SK-N-SH (cell line): Measurements from ENCODE around the gene GGACT. TPM values are rescaled to one million over a fixed set of nuclear protein-coding genes. Genes with fewer than 3 reads are reported as not detected.

Source experiments
- CTCF ChIA-PET: fragments of 300-600, 350-600 bp; formaldehyde crosslinking; extraction: SDS; loops from one replicate; lab custom pipeline; 2021; lab: Yijun Ruan, JAX
- POLR2A ChIA-PET: fragments of 350-600 bp; sonication (Branson Sonifier 250); formaldehyde crosslinking; extraction: SDS; loops from one replicate; lab custom pipeline; 2020; ENCODE audit warnings: antibody characterized with exemption, inconsistent platforms; lab: Yijun Ruan, JAX
- DNase-seq: peaks from one replicate; pipeline ENCODE4 v3.0.0; 2012
- H2AFZ ChIP-seq: fragments of 200-600 bp; sonication (generic); 2 replicates; pipeline ENCODE4 v1.8.1; 2016; ENCODE audit warnings: antibody characterized with exemption, mild to moderate bottlenecking, low read depth
- H3F3A ChIP-seq: fragments of 200-600 bp; sonication (generic); replicated peaks from 2 replicates; pipeline ENCODE3; 2016; ENCODE audit warnings: antibody characterized with exemption, mild to moderate bottlenecking; ENCODE audit not compliant: insufficient read depth
- H3K27ac ChIP-seq, 2 experiments: fragments of 200-500 bp in 1 of 2; fragments of 200-600 bp in 1 of 2; sonication (Bioruptor generic) in 1 of 2; sonication (generic), shearing (Covaris generic) in 1 of 2; 2 replicates each; pipeline versions ENCODE4 v1.5.1 to v1.6.1; 2014 to 2016; ENCODE audit warnings: low read depth in 2 of 2, inconsistent platforms in 1 of 2, low read length in 1 of 2, mild to moderate bottlenecking in 1 of 2, mixed read lengths in 1 of 2
- H3K27me3 ChIP-seq: fragments of 200-600 bp; sonication (generic), shearing (Covaris generic); 2 replicates; pipeline ENCODE4 v1.6.1; 2016; ENCODE audit warnings: mixed run types; ENCODE audit not compliant: insufficient read depth
- H3K36me3 ChIP-seq, 2 experiments: fragments of 200-500 bp in 1 of 2; fragments of 200-600 bp in 1 of 2; sonication (Bioruptor generic) in 1 of 2; sonication (generic) in 1 of 2; replicated peaks in 1 of 2; 2 replicates each; pipeline versions ENCODE3 to v1.5.1; 2014 to 2016; ENCODE audit warnings: low read length in 1 of 2, mild to moderate bottlenecking in 1 of 2; ENCODE audit not compliant: insufficient read depth in 2 of 2, control insufficient read depth in 1 of 2
- H3K4me1 ChIP-seq, 2 experiments: fragments of 200-500 bp in 1 of 2; fragments of 200-600 bp in 1 of 2; sonication (Bioruptor generic) in 1 of 2; sonication (generic), shearing (Covaris generic) in 1 of 2; 2 replicates each; pipeline versions ENCODE4 v1.5.1 to v1.6.1; 2014 to 2016; ENCODE audit warnings: low read depth in 1 of 2, low read length in 1 of 2, mixed run types in 1 of 2; ENCODE audit not compliant: insufficient read depth in 2 of 2, control insufficient read depth in 1 of 2
- H3K4me2 ChIP-seq: fragments of 200-600 bp; sonication (generic), shearing (Covaris generic); 2 replicates; pipeline ENCODE4 v1.6.1; 2017; ENCODE audit warnings: mixed run types
- H3K4me3 ChIP-seq, 2 experiments: fragments of 200-500 bp in 1 of 2; fragments of 200-600 bp in 1 of 2; sonication (Bioruptor generic) in 1 of 2; sonication (generic), shearing (Covaris generic) in 1 of 2; 2 replicates each; pipeline versions ENCODE4 v1.5.1 to v1.8.1; 2014 to 2016; ENCODE audit warnings: low read depth in 2 of 2, inconsistent platforms in 1 of 2, low read length in 1 of 2, mild to moderate bottlenecking in 1 of 2, mixed read lengths in 1 of 2, moderate library complexity in 1 of 2
- H3K79me2 ChIP-seq: fragments of 200-600 bp; sonication (generic); 2 replicates; pipeline ENCODE4 v1.8.1; 2017; ENCODE audit warnings: mild to moderate bottlenecking; ENCODE audit not compliant: insufficient read depth
- H3K9ac ChIP-seq: fragments of 200-600 bp; sonication (generic); 2 replicates; pipeline ENCODE4 v1.6.1; 2017; ENCODE audit warnings: mixed run types
- H3K9me2 ChIP-seq: fragments of 200-600 bp; sonication (generic); 2 replicates; pipeline ENCODE4 v1.6.1; 2017; ENCODE audit warnings: mixed run types
- H3K9me3 ChIP-seq: fragments of 200-600 bp; sonication (generic); 2 replicates; pipeline ENCODE4 v1.6.1; 2017; ENCODE audit warnings: mixed run types, mild to moderate bottlenecking, moderate library complexity
- H4K20me1 ChIP-seq: fragments of 200-600 bp; sonication (generic); 2 replicates; pipeline ENCODE4 v1.6.1; 2017; ENCODE audit warnings: mild to moderate bottlenecking, mixed run types; ENCODE audit not compliant: insufficient read depth
- ELF1 ChIP-seq: IDR thresholded peaks from 2 replicates; pipeline ENCODE4 v1.4.0; 2012
- EZH2phosphoT487 ChIP-seq: fragments of 200-600 bp; sonication (generic); IDR thresholded peaks from 2 replicates; pipeline ENCODE4 v1.6.1; 2017; ENCODE audit warnings: low read depth, mixed run types, mild to moderate bottlenecking, antibody characterized with exemption, moderate library complexity, borderline replicate concordance
- IRF3 ChIP-seq: fragments of 150-350 bp; IDR thresholded peaks from 2 replicates; pipeline ENCODE4 v1.6.1; 2016; ENCODE audit warnings: mild to moderate bottlenecking, low read depth, low read length
- JUND ChIP-seq: IDR thresholded peaks from 2 replicates; pipeline ENCODE4 v1.4.0; 2012
- MXI1 ChIP-seq: IDR thresholded peaks from 2 replicates; pipeline ENCODE4 v1.6.1; 2012; ENCODE audit warnings: mild to moderate bottlenecking, low read depth, low read length, improper control_type of control experiment
- RAD21 ChIP-seq: IDR thresholded peaks from 2 replicates; pipeline ENCODE4 v1.6.1; 2012; ENCODE audit warnings: mild to moderate bottlenecking, low read length
- RCOR1 ChIP-seq: fragments of 150-350 bp; IDR thresholded peaks from 2 replicates; pipeline ENCODE4 v1.6.1; 2017; ENCODE audit warnings: antibody characterized with exemption, low read length
- REST ChIP-seq: IDR thresholded peaks from 2 replicates; pipeline ENCODE4 v1.6.1; 2012; ENCODE audit warnings: mild to moderate bottlenecking, low read depth, low read length, moderate library complexity
- RFX5 ChIP-seq: IDR thresholded peaks from 2 replicates; pipeline ENCODE4 v1.6.1; 2012; ENCODE audit warnings: mild to moderate bottlenecking, improper control_type of control experiment, low read length
- RXRA ChIP-seq: IDR thresholded peaks from 2 replicates; pipeline ENCODE4 v1.4.0; 2012; ENCODE audit warnings: low read depth, mild to moderate bottlenecking, borderline replicate concordance
- TAF1 ChIP-seq: IDR thresholded peaks from 2 replicates; pipeline ENCODE4 v1.6.1; 2012; ENCODE audit warnings: low read depth, mild to moderate bottlenecking, low read length, moderate library complexity, borderline replicate concordance
- TCF12 ChIP-seq: IDR thresholded peaks from 2 replicates; pipeline ENCODE4 v1.4.0; 2012
- TEAD4 ChIP-seq: IDR thresholded peaks from 2 replicates; pipeline ENCODE4 v1.4.0; 2012; ENCODE audit warnings: mild to moderate bottlenecking, borderline replicate concordance; ENCODE audit not compliant: insufficient read depth
- YY1 ChIP-seq: IDR thresholded peaks from 2 replicates; pipeline ENCODE4 v1.4.0; 2012; ENCODE audit warnings: low read depth, mild to moderate bottlenecking
- whole genome bisulfite sequencing: methylation state at CpG from one replicate; pipeline ENCODE4 v1.1.6; 2017; ENCODE audit warnings: low lambda C conversion rate; 5-methylcytosine and 5-hydroxymethylcytosine counted together
- polyA plus RNA-seq, 3 experiments: library from polyadenylated mRNA; depleted of rRNA; stranded (reverse); fragments of >200 nt; gene quantifications; 2 replicates each; pipeline ENCODE4 v1.2.3, GENCODE V29; 2012
- TF ChIP-seq, protein P1 (sequence below): fragments of 200-600 bp; sonication (generic); IDR thresholded peaks from 2 replicates; pipeline ENCODE4 v1.6.1; 2017; ENCODE audit warnings: antibody characterized with exemption, mild to moderate bottlenecking, moderate library complexity

The GGACT gene
- polyA plus RNA-seq, 1 of the 3 experiments (the other 2 are of a cell fraction): 7.1 TPM

- Histone ChIP-seq H3F3A (no peaks in the 10 kb centered on the region), H3K4me2 (no peak overlapping the region), H3K27ac (no peak overlapping the region), H4K20me1 (no peaks in the 10 kb centered on the region), H3K9me3 (no peaks in the 10 kb centered on the region), H3K79me2 (no peaks in the 10 kb centered on the region), H3K9ac (no peak overlapping the region), H3K27me3 (no peaks in the 10 kb centered on the region), H3K4me1 (no peaks in the 10 kb centered on the region), H3K36me3 (peaks cover 0 to 5% of the 10 kb centered on the region in 2 experiments), H3K4me3 (no peak overlapping the region), H2AFZ (no peak overlapping the region), H3K9me2 (no peaks in the 10 kb centered on the region)
- POLR2A ChIA-PET: no interaction called here
- WGBS: 88% methylated on average over 5 of the region's 5 CpGs
- DNase-seq: no peak
- CTCF ChIA-PET: no interaction called here
- TF ChIP-seq IRF3 (no peak), TAF1 (no peak), MXI1 (no peak), JUND (no peak), ELF1 (no peak), EZH2phosphoT487 (no peak), RCOR1 (no peak), REST (no peak), RXRA (no peak), TCF12 (no peak), YY1 (no peak), TEAD4 (no peak), RAD21 (no peak), RFX5 (no peak)
- TF ChIP-seq, protein P1, sequence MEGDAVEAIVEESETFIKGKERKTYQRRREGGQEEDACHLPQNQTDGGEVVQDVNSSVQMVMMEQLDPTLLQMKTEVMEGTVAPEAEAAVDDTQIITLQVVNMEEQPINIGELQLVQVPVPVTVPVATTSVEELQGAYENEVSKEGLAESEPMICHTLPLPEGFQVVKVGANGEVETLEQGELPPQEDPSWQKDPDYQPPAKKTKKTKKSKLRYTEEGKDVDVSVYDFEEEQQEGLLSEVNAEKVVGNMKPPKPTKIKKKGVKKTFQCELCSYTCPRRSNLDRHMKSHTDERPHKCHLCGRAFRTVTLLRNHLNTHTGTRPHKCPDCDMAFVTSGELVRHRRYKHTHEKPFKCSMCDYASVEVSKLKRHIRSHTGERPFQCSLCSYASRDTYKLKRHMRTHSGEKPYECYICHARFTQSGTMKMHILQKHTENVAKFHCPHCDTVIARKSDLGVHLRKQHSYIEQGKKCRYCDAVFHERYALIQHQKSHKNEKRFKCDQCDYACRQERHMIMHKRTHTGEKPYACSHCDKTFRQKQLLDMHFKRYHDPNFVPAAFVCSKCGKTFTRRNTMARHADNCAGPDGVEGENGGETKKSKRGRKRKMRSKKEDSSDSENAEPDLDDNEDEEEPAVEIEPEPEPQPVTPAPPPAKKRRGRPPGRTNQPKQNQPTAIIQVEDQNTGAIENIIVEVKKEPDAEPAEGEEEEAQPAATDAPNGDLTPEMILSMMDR: no peak
Observed at GRCh38 chr13:100613031-100613430, 24.4 kb upstream of the GGACT start.
